ENCODE results near the gene UPP1. TPM values are rescaled to one million over a fixed set of nuclear protein-coding genes. Genes with fewer than 3 reads are reported as not detected.

Gene UPP1
- total RNA-seq, 6 experiments from 2014 or later: 7.3 to 19.8 (median 13.1) TPM

- TF ChIP-seq CTCF (IDR thresholded peaks at IDR 0.05) (no peak), POLR2A (IDR thresholded peaks at IDR 0.05) (peak; percentile 22)
- ATAC-seq (no peak), DNase-seq (no peak)
- Histone ChIP-seq H3K27ac (peak overlapping the region; percentile 68 to 98 (median 95)), H3K27me3 (no peaks in the 10 kb centered on the region), H3K4me1 (peaks cover 0 to 28% (median 0%) of the 10 kb centered on the region in 4 donors), H3K36me3 (peaks cover 0 to 8% (median 0%) of the 10 kb centered on the region in 4 donors), H3K4me3 (no peak overlapping the region), H3K9me3 (no peaks in the 10 kb centered on the region)
- intact Hi-C loops (cut with DNase I): no loop called here
- WGBS (ENCODE audit: insufficient coverage, low coverage, low lambda C conversion rate, missing lambda C conversion rate): 63% methylated on average over 5 of the region's 7 CpGs
Measured at GRCh38 chr7:48087349-48087748, 1.7 kb upstream of the UPP1 start.

GRCh38 chr7:48088559-48089045, 463 bp upstream of the UPP1 start:
- Histone ChIP-seq H3K4me1 (peaks cover 0 to 21% (median 0%) of the 10 kb centered on the region in 4 donors), H3K9me3 (no peaks in the 10 kb centered on the region), H3K27ac (peak overlapping the region; percentile 68 to 98 (median 95)), H3K4me3 (peak overlapping the region; percentile 86 to 97 (median 87)), H3K27me3 (no peaks in the 10 kb centered on the region), H3K36me3 (peaks cover 0 to 16% (median 0%) of the 10 kb centered on the region in 4 donors)
- no peak for TF ChIP-seq POLR2A (IDR thresholded peaks at IDR 0.05)
- no peak for TF ChIP-seq CTCF (IDR thresholded peaks at IDR 0.05)
- intact Hi-C loops (cut with DNase I): no loop called here
- DNase-seq (peak; percentile 88 to 92 (median 92)), ATAC-seq (peak; percentile 64 to 76 (median 66))
- WGBS (ENCODE audit: insufficient coverage, low coverage, low lambda C conversion rate, missing lambda C conversion rate): 0% methylated on average over 8 of the region's 25 CpGs

GRCh38 chr7:48090095-48090805, 1.2 kb downstream of the UPP1 start:
- intact Hi-C loops (cut with DNase I): no loop called here
- DNase-seq (peak; percentile 63 to 81 (median 78)), ATAC-seq (peak in 3 of 4 donors; percentile 1 to 8 (median 6))
- no peaks in the 10 kb centered on the region for H3K27me3 ChIP-seq
- 53% methylated on average over 25 of the region's 28 CpGs for WGBS (ENCODE audit: insufficient coverage, low coverage, low lambda C conversion rate, missing lambda C conversion rate)
- peaks cover 0 to 26% (median 2%) of the 10 kb centered on the region in 4 donors for H3K36me3 ChIP-seq
- H3K4me1 ChIP-seq: peaks cover 0 to 21% (median 0%) of the 10 kb centered on the region in 4 donors
- peak overlapping the region; percentile 68 to 98 (median 95) for H3K27ac ChIP-seq
- no peaks in the 10 kb centered on the region for H3K9me3 ChIP-seq
- TF ChIP-seq POLR2A (IDR thresholded peaks at IDR 0.05): peak; percentile 31
- no peak for TF ChIP-seq CTCF (IDR thresholded peaks at IDR 0.05)
- peak overlapping the region; percentile 86 to 97 (median 87) for H3K4me3 ChIP-seq

- Histone ChIP-seq H3K4me1 (peaks cover 0 to 20% (median 0%) of the 10 kb centered on the region in 4 donors), H3K27ac (no peak overlapping the region), H3K36me3 (peaks cover 0 to 29% (median 2%) of the 10 kb centered on the region in 4 donors), H3K9me3 (no peaks in the 10 kb centered on the region), H3K27me3 (no peaks in the 10 kb centered on the region), H3K4me3 (no peak overlapping the region)
- TF ChIP-seq CTCF (IDR thresholded peaks at IDR 0.05): no peak
- TF ChIP-seq POLR2A (IDR thresholded peaks at IDR 0.05): no peak
- ATAC-seq (no peak), DNase-seq (no peak)
- intact Hi-C loops (cut with DNase I): no loop called here
- WGBS (ENCODE audit: insufficient coverage, low coverage, low lambda C conversion rate, missing lambda C conversion rate): 63% methylated on average over 4 of the region's 10 CpGs
Measured at GRCh38 chr7:48091506-48092433, 2.7 kb downstream of the UPP1 start.

Measured in right lobe of liver (tissue), 6 donors.